ENCODE data around the gene FURIN.
"Not testable (repeated sequence)": the region's sequence is repeated elsewhere in the genome, so short reads cannot be mapped to it uniquely, and the experiment has no call there.

Gene FURIN

DNA sequence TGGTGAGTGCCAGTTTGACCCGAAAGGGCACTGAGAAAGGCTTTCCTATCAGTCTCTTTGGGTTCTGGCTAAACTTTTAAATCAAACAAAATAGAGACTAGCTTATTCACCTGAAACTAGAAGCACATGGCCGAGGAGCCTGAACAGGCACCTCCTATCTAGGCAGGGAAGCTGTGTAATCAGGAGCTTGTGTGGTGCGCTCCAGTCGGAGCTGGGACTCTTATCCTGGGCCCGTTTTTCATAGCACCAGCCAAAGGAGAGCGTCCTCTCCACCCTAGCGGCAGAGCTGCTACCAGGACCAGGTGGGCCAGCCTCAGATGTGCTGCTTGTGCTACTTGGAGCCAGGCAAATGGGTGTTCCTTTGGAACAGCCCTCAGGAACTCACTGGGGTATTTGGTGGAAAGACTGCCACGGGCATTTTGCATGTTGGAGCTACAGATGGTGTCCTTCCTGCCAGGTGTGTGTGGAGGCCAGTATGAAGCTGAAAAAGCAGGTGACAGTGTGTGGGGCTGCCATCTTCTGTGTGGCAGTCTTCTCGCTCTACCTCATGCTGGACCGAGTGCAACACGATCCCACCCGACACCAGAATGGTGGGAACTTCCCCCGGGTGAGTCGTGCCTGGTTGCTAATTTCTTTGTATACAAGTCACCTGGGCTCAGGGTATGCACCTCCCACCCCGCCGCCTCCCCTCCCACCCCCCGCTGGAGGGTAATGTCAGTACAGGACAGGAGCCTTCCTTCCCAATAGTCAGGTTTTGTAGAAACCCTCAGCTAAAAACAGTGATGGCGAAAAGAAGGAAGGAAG, 35.5 kb downstream of the FURIN start:
- DNase-seq: no peak

GRCh38 chr15:90904746-90905145, 36.4 kb downstream of the FURIN start:
- no peak for DNase-seq

DNA sequence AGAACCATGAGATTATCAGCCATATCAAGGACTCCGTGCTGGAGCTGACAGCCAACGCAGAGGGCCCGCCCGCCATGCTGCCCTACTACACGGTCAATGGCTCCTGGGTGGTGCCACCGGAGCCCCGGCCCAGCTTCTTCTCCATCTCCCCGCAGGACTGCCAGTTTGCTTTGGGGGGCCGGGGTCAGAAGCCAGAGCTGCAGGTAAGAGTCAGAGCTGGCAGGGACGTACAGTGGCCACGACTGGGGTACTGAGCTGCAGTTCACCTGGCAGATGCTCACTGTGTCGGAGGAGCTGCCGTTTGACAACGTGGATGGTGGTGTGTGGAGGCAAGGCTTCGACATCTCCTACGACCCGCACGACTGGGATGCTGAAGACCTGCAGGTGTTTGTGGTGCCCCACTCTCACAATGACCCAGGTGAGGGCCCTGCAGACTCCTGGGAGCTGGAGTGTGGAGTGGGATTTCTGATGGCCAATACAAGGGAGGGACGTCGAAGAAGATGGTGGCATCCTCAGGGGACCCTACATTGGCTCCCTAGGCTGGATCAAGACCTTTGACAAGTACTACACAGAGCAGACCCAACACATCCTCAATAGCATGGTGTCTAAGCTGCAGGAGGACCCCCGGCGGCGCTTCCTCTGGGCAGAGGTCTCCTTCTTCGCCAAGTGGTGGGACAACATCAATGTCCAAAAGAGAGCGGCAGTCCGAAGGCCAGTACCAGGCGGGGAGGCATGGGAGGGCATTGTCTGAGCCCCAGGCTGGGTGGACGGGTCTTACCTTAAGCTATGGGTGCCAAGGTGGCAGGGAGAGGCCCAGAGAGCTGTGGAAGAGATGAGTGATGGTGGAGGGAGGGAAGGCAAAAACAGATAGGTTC, 37.2 kb downstream of the FURIN start:
- no peak for DNase-seq

- no peak for DNase-seq
Measured at GRCh38 chr15:90906181-90906849, 37.9 kb downstream of the FURIN start.

- DNase-seq: no peak
Measured at GRCh38 chr15:90907051-90907660, 38.8 kb downstream of the FURIN start.

GRCh38 chr15:90907838-90908507, 39.6 kb downstream of the FURIN start:
- DNase-seq: no peak

DNA sequence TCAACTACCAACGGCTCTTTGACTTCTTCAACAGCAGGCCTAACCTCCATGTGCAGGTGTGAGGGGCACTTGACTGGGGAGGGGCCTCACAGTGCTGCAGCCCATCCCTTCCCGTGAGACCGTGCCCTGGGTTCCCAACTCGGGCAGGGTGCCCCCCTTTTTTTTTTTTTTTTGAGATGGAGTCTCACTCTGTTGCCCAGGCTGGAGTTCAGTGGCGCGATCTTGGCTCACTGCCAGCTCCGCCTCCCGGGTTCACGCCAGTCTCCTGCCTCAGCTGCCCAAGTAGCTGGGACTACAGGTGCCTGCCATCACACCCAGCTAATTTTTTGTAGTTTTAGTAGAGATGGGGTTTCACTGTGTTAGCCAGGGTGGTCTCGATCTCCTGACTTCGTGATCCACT, 41.1 kb downstream of the FURIN start:
- DNase-seq: not testable (repeated sequence)

DNA sequence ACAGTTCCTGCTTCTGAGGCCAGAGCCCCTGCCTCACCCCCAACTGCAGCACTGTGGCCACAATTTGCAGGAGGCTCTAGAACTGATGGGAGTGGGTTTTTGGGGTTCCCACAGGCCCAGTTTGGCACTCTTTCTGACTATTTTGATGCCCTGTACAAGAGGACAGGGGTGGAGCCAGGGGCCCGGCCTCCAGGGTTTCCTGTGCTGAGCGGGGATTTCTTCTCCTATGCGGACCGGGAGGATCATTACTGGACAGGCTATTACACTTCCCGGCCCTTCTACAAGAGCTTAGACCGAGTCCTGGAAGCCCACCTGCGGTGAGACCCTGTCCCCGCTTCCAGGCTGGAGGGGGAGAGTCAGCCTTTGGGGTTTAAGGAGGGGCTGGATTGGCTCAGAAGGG, 41.6 kb downstream of the FURIN start:
- DNase-seq: no peak

DNA sequence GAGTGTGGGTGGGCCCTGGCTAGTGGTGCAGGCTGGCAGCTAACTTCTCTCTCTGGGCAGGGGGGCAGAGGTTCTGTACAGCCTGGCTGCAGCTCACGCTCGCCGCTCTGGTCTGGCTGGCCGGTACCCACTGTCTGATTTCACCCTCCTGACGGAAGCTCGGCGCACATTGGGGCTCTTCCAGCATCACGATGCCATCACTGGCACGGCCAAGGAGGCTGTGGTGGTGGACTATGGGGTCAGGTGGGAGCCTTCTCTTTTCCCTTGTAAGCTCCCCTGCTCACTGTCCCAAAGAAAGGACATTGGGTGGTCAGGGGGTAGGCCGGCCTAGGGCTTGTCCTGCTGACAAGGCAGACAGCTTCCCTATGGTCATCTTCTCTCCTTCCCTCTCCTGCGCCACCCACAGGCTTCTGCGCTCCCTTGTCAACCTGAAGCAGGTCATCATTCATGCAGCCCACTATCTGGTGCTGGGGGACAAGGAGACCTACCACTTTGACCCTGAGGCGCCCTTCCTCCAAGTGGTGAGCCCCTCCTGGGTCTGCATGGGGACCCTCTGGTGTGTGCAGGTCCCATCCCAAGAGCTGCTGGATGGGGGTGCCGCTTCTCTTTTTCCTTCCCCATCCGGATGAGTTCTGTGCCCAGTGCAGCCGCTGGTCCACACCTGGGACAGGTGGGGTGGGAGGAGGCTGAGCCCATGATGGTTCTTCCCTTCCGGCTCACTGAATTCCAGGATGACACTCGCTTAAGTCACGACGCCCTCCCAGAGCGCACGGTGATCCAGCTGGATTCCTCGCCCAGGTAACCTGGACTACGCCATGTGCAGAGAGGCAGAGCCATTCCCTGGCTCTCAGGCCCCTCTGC, 42.3 kb downstream of the FURIN start:
- no peak for DNase-seq

DNA sequence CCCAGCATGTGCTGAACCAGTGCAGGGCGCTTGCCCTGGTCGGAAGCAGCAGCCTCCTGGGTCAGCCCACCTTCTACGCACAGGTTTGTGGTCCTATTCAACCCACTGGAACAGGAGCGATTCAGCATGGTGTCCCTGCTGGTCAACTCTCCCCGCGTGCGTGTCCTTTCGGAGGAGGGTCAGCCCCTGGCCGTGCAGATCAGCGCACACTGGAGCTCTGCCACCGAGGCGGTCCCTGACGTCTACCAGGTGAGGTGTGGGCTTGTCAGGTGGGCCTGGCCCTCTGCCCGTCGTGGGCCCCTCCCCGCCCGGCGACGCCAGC, 42.9 kb downstream of the FURIN start:
- no peak for DNase-seq

GRCh38 chr15:90911906-90912769, 43.8 kb downstream of the FURIN start:
- DNase-seq: no peak

DNA sequence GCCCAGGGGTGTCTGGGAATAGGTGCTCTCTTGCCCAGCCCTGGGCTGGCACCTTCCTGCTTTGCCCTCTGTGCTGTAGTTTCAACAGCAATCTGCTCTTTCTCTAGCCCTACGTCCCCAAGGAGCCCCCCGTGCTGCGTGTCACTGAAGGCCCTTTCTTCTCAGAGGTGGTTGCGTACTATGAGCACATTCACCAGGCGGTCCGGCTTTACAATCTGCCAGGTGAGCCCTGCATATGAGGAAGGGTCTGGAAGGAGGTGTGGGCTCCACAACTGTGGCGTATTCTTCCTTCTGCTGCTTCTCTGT, 44.3 kb downstream of the FURIN start:
- DNase-seq: no peak

- DNase-seq: no peak
Measured at GRCh38 chr15:90913398-90913944, 45.1 kb downstream of the FURIN start.

- DNase-seq: no peak
Measured at GRCh38 chr15:90914305-90915080, 46.1 kb downstream of the FURIN start.

GRCh38 chr15:90915216-90915807, 46.9 kb downstream of the FURIN start:
- DNase-seq: no peak

DNA sequence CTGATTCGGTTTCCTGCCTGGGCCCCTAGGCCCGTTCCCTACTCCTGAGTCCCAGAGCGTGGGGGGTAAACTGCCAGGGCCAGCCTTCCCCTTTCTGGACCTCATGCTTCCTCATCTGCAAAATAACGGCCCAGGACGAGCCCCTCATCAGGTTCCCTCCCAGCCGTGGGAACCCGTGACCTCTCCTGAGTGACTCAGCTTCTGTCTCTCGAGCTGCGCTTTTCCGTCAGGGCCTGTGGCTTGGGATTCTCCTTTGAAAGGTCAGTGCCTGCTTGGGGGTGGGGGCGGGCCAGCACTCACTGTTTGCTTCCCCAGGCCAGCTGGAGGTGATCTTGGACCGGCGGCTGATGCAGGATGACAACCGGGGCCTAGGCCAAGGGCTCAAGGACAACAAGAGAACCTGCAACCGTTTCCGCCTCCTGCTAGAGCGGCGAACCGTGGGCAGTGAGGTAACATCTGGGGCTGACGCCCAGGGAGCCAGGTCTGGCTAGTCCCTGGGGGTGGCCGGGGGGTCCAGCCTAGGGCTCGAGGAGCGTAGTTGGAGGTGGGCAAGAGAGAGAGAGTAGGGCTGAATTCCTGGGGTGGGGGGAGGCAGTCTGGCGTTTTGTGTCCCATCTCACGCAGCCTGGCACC, 47.5 kb downstream of the FURIN start:
- no peak for DNase-seq

- DNase-seq: no peak
Measured at GRCh38 chr15:90916461-90916860, 48.1 kb downstream of the FURIN start.

DNA sequence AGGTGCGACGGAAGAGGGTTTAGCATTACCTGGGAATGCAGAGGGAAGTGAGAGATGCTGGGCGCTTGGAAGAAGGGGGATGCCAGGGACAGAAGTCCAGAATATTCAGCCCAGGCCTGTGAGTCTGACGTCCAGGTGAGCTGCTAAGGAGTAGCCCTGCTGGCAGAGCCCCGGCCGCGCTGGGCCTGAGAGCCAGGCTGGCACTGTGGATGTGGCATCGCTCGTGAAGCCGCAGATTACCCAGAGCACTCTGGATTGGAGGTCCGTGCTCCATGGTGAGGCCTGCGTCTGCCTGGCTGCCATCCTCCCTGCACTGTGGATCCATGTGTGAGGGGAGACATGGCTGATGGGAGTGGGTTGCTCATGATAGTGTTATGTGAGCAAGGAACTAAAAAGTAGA, 49.2 kb downstream of the FURIN start:
- no peak for DNase-seq
